Measurements from ENCODE around the gene PLEKHS1.

GRCh38 chr10:113808168-113808567 is 56.7 kb downstream of the PLEKHS1 start:
- TF ChIP-seq CTCF (conservative IDR thresholded peaks at IDR 0.05) (no peak), EZH2 (IDR thresholded peaks at IDR 0.05; ENCODE audit: low read depth) (no peak)

All from PC-9 (cell line).